Measurements from ENCODE around the gene HDAC4.

Gene HDAC4

GRCh38 chr2:239360008-239360407, 40.8 kb downstream of the HDAC4 start:
- H3K4me2 ChIP-seq (ENCODE audit: low read depth, low read length, poor library complexity, severe bottlenecking), result no peak overlapping the region
- H3K9ac ChIP-seq (ENCODE audit: low read length), result no peak overlapping the region
- no peaks in the 10 kb centered on the region for H3F3A ChIP-seq (ENCODE audit: insufficient read depth)
- no peak overlapping the region for H3K27ac ChIP-seq (ENCODE audit: low read depth, low read length)
- no peaks in the 10 kb centered on the region for H3K27me3 ChIP-seq (ENCODE audit: low read length)
- H3K4me3 ChIP-seq (ENCODE audit: insufficient read depth, low read length, poor library complexity, severe bottlenecking), result no peak overlapping the region
- no peaks in the 10 kb centered on the region for H3K36me3 ChIP-seq (ENCODE audit: low read length)
- peaks cover 8% of the 10 kb centered on the region; the same call in 1 of the 2 replicates for H3K9me3 ChIP-seq (ENCODE audit: insufficient read depth, low read length)
- H2AFZ ChIP-seq (ENCODE audit: low read depth, low read length, severe bottlenecking), result no peak overlapping the region
- no peaks in the 10 kb centered on the region for H3K9me2 ChIP-seq (replicated peaks; ENCODE audit: insufficient read depth, low read length)
- TF ChIP-seq EZH2phosphoT487 (conservative IDR thresholded peaks at IDR 0.05; ENCODE audit: low read length), result no peak
- TF ChIP-seq, protein P1, sequence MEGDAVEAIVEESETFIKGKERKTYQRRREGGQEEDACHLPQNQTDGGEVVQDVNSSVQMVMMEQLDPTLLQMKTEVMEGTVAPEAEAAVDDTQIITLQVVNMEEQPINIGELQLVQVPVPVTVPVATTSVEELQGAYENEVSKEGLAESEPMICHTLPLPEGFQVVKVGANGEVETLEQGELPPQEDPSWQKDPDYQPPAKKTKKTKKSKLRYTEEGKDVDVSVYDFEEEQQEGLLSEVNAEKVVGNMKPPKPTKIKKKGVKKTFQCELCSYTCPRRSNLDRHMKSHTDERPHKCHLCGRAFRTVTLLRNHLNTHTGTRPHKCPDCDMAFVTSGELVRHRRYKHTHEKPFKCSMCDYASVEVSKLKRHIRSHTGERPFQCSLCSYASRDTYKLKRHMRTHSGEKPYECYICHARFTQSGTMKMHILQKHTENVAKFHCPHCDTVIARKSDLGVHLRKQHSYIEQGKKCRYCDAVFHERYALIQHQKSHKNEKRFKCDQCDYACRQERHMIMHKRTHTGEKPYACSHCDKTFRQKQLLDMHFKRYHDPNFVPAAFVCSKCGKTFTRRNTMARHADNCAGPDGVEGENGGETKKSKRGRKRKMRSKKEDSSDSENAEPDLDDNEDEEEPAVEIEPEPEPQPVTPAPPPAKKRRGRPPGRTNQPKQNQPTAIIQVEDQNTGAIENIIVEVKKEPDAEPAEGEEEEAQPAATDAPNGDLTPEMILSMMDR (IDR thresholded peaks at IDR 0.05; ENCODE audit: insufficient read depth, low read length, poor library complexity, severe bottlenecking), result no peak
- no peaks in the 10 kb centered on the region for H3K79me2 ChIP-seq (ENCODE audit: insufficient read depth, low read length)
- H4K20me1 ChIP-seq (ENCODE audit: low read depth, low read length), result no peaks in the 10 kb centered on the region

DNA sequence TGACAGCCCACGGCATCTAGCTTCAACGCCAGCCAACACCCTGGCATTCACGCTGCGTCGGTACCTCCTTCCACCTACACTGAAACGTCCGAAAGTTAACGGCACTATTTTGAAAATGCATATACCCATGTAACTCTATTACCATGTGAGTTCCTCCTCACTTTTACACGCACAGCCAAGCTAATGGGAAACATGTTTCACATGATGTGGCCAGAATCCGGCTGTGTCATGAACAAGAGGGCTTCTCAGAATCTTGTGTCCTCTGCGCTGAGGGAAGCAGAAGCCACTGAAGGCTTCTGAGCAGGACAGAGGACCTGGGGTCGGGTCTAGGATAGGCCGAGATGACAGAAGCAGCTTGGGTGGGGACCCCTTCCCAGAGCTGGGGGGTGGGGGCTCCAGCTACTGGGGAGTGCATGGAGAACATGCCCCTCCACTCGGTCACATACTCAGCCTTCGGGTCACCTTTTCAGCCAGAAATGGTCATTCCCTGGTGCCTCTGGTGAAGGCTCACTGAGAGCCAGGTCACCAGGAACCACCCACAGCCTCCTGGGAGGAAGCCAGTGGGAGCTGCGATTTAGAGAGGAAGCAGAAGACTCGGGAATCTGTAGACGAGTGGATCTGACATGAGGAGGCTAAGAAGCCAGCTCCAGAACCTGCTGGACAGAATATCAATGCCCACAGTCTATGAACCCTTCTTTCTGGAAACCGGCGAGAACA, 41.5 kb downstream of the HDAC4 start:
- Histone ChIP-seq H3K4me2 (ENCODE audit: low read depth, low read length, poor library complexity, severe bottlenecking) (no peak overlapping the region), H3F3A (ENCODE audit: insufficient read depth) (no peaks in the 10 kb centered on the region), H3K9me2 (replicated peaks; ENCODE audit: insufficient read depth, low read length) (no peaks in the 10 kb centered on the region), H3K27me3 (ENCODE audit: low read length) (no peaks in the 10 kb centered on the region), H4K20me1 (ENCODE audit: low read depth, low read length) (no peaks in the 10 kb centered on the region), H2AFZ (ENCODE audit: low read depth, low read length, severe bottlenecking) (no peak overlapping the region), H3K79me2 (ENCODE audit: insufficient read depth, low read length) (no peaks in the 10 kb centered on the region), H3K4me3 (ENCODE audit: insufficient read depth, low read length, poor library complexity, severe bottlenecking) (no peak overlapping the region), H3K9me3 (ENCODE audit: insufficient read depth, low read length) (peaks cover 14% of the 10 kb centered on the region; the same call in 1 of the 2 replicates), H3K36me3 (ENCODE audit: low read length) (no peaks in the 10 kb centered on the region), H3K9ac (ENCODE audit: low read length) (no peak overlapping the region), H3K27ac (ENCODE audit: low read depth, low read length) (no peak overlapping the region)
- TF ChIP-seq EZH2phosphoT487 (conservative IDR thresholded peaks at IDR 0.05; ENCODE audit: low read length), result no peak
- TF ChIP-seq, protein P1 (IDR thresholded peaks at IDR 0.05; ENCODE audit: insufficient read depth, low read length, poor library complexity, severe bottlenecking), result no peak

DNA sequence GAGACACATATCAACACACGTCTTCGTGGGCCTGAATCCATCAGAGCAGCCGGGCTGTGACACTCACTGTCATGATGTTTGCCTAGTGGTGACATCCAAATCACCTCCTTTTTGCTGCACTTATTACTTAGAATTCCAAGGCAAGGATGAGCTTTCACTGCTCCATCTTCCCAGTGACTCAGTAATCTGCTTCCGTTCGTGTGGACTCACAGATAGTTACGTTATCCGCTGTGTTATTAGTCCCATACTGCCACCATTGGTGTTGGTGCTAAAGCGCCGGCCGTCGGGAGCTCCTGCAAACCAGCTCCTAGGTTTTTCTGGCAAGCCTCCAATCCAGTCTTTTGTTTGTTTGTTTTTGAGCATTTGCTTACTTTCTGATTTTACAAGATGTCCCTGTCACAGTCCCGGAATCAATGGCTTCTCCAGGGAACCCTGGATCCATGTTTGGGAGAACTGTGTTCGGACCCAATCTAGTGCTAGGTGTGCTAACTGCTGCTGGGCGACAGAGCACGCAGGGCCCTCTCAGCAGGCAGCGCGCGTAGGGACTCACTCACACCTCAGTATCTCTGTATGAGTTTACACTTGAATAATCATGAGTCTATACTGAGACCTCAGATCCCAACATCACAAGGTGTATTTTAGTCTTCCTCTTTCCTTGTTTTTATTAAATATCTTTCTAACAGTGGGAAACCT, 42.6 kb downstream of the HDAC4 start:
- Histone ChIP-seq H3K4me2 (ENCODE audit: low read depth, low read length, poor library complexity, severe bottlenecking) (no peak overlapping the region), H3K9me3 (ENCODE audit: insufficient read depth, low read length) (peaks cover 14% of the 10 kb centered on the region; the same call in 1 of the 2 replicates), H4K20me1 (ENCODE audit: low read depth, low read length) (no peaks in the 10 kb centered on the region), H3K9ac (ENCODE audit: low read length) (no peak overlapping the region), H3K79me2 (ENCODE audit: insufficient read depth, low read length) (no peaks in the 10 kb centered on the region), H3K4me3 (ENCODE audit: insufficient read depth, low read length, poor library complexity, severe bottlenecking) (no peak overlapping the region), H3K36me3 (ENCODE audit: low read length) (no peaks in the 10 kb centered on the region), H3F3A (ENCODE audit: insufficient read depth) (no peaks in the 10 kb centered on the region), H2AFZ (ENCODE audit: low read depth, low read length, severe bottlenecking) (no peak overlapping the region), H3K27ac (ENCODE audit: low read depth, low read length) (no peak overlapping the region), H3K27me3 (ENCODE audit: low read length) (no peaks in the 10 kb centered on the region), H3K9me2 (replicated peaks; ENCODE audit: insufficient read depth, low read length) (no peaks in the 10 kb centered on the region)
- TF ChIP-seq, protein P1 (IDR thresholded peaks at IDR 0.05; ENCODE audit: insufficient read depth, low read length, poor library complexity, severe bottlenecking), result no peak
- TF ChIP-seq EZH2phosphoT487 (conservative IDR thresholded peaks at IDR 0.05; ENCODE audit: low read length), result no peak
